ENCODE data around the gene GHRHR.

Gene GHRHR

GRCh38 chr7:30968294-30968693 is 4.5 kb downstream of the GHRHR start:
- no peak for DNase-seq (ENCODE audit: low spot score)
- no peak for FAIRE-seq

- DNase-seq (ENCODE audit: low spot score) (peak; percentile 4), FAIRE-seq (peak; percentile 9)
These were observed 5.2 kb downstream of the GHRHR start for GRCh38 chr7:30968747-30969603.

- no peak for FAIRE-seq
- DNase-seq (ENCODE audit: low spot score): no peak
These were observed 5.8 kb downstream of the GHRHR start for GRCh38 chr7:30969604-30969970.

- DNase-seq (ENCODE audit: low spot score) (no peak), FAIRE-seq (no peak)
These were observed 6.3 kb downstream of the GHRHR start for GRCh38 chr7:30970074-30970473.

- FAIRE-seq: peak; percentile 58
- peak; percentile 21 for DNase-seq (ENCODE audit: low spot score)
These were observed 6.9 kb downstream of the GHRHR start for GRCh38 chr7:30970594-30971094.

- DNase-seq (ENCODE audit: low spot score) (no peak), FAIRE-seq (no peak)
These were observed 7.7 kb downstream of the GHRHR start for GRCh38 chr7:30971440-30971839.

GRCh38 chr7:30971840-30972563 is 8.2 kb downstream of the GHRHR start:
- FAIRE-seq (peak; percentile 68), DNase-seq (ENCODE audit: low spot score) (no peak)

GRCh38 chr7:30973292-30973691 is 9.5 kb downstream of the GHRHR start:
- FAIRE-seq: peak; percentile 40

GRCh38 chr7:30973791-30974604 is 10.2 kb downstream of the GHRHR start:
- DNase-seq (ENCODE audit: low spot score) (no peak), FAIRE-seq (peak; percentile 71)

More at GRCh38 chr7:30973292-30973691, 9.5 kb downstream of the GHRHR start:
- no peak for DNase-seq (ENCODE audit: low spot score)

GRCh38 chr7:30974605-30975255 is 11.0 kb downstream of the GHRHR start:
- FAIRE-seq (peak; percentile 69), DNase-seq (ENCODE audit: low spot score) (peak; percentile 61)

- DNase-seq (ENCODE audit: low spot score) (no peak), FAIRE-seq (no peak)
These were observed 11.6 kb downstream of the GHRHR start for GRCh38 chr7:30975256-30975899.

- no peak for DNase-seq (ENCODE audit: low spot score)
- no peak for FAIRE-seq
These were observed 12.6 kb downstream of the GHRHR start for GRCh38 chr7:30976381-30976780.

- FAIRE-seq (peak; percentile 40), DNase-seq (ENCODE audit: low spot score) (no peak)
These were observed 13.5 kb downstream of the GHRHR start for GRCh38 chr7:30977222-30977621.

GRCh38 chr7:30977896-30978564 is 14.3 kb downstream of the GHRHR start:
- FAIRE-seq: peak; percentile 72
- DNase-seq (ENCODE audit: low spot score): peak; percentile 62

GRCh38 chr7:30979027-30979426 is 15.3 kb downstream of the GHRHR start:
- FAIRE-seq (no peak), DNase-seq (ENCODE audit: low spot score) (no peak)

GRCh38 chr7:30980194-30980593 is 16.4 kb downstream of the GHRHR start:
- FAIRE-seq (peak; percentile 20), DNase-seq (ENCODE audit: low spot score) (no peak)

GRCh38 chr7:30980751-30981150 is 17.0 kb downstream of the GHRHR start:
- FAIRE-seq: no peak
- no peak for DNase-seq (ENCODE audit: low spot score)

- FAIRE-seq (peak; percentile 98), DNase-seq (ENCODE audit: low spot score) (peak; percentile 91)
These were observed 19.5 kb downstream of the GHRHR start for GRCh38 chr7:30983042-30983913.

GRCh38 chr7:30983914-30984247 is 20.1 kb downstream of the GHRHR start:
- FAIRE-seq: no peak

More at GRCh38 chr7:30983914-30984247, 20.1 kb downstream of the GHRHR start:
- no peak for DNase-seq (ENCODE audit: low spot score)
